NCI-H2171 treated with DMSO at 0.1 percent for 48 hours (cell line): Measurements from ENCODE around the gene ABCB11.
"Not testable (repeated sequence)": the region's sequence is repeated elsewhere in the genome, so short reads cannot be mapped to it uniquely, and the experiment has no call there.

Source experiments
- DNase-seq: peaks from one replicate; lab custom pipeline; 2025; lab: John Stamatoyannopoulos, UW

ABCB11 gene

GRCh38 chr2:168971261-168971660, 59.9 kb downstream of the ABCB11 start:
- DNase-seq, result no peak

DNA sequence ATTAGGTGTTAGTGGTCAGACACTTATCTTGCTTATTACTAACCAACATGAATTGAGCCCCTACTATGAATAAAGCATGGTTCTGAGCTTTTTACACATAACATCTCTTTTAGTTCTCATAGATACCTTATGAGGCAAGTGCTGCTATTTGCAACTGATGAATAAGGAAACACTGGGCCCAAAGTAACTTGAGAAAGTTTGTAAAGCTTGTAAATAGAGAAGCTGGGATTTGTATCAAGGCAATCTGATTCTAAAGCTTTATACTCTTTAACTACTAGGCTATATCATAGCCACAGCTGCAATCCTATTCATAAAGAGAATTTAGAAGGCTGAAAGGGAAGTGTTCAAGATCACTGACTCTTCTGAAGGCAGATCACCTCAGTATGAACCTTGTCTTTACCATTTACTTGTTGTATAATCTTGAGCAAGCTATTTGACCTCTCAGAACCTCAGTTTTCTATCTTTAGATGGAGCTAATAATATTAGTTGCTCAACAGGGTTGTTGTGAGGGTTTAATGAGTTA, 60.4 kb downstream of the ABCB11 start:
- DNase-seq, result no peak

DNA sequence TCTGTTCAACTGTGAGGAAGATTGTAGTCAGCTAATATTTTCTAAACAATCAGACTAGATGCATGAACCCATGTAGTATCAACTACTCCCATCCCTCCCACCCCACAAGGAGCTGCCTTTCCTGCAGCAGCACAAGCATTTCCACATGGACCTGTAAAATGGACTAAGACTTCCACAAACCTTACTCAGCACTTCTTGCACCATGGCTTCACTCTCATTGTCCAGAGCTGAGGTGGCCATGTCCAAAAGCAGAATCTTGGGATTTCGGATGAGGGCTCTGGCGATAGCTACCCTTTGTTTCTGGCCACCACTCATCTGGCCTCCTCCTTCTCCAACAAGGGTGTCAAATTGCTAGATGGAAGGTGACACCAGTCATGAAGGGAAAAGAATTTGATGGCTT, 61.3 kb downstream of the ABCB11 start:
- DNase-seq, result no peak

DNA sequence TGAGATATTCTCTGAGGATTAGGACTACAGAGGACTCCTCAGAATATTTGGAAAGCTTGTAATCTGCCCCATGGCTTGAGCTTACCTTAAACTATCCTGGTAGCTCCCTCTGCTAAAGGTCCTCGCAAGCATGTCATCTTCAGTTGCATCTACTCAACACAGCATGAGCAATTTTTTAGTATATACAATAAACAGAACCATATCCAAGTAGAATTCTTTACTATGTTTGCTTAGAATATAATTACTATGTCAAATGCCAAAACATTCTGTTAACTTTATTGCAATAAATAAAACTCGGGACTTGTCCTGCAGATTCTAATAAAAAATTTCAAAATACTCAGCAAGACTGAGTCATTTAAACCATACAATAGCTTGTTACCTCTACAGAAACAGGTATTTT, 62.8 kb downstream of the ABCB11 start:
- no peak for DNase-seq

DNA sequence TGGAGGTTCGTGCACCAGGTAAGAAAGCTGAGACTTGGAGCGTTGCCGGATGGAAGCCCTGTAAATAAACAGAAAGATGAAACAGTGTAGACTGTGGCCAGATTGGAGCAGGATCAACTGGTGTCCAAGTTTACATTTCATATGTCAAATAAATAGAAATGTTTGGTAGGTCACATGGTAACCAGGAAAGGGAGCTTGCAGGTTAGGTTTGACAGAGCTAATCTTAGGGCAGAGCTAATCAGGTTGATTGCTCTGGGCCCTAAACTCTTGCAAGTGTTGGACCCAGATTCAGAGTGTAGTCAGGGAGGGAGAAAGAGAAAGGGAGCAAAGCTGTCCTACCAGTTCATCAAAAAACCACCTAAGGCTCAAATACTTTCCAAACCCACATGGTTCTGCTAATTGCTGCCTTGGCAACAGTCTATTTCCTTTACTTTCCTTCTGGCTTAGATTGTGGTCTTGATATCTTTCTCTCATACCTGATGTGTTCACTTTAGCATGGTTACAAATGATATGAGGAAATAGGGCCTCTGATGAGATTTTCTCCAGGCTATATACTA, 66.8 kb downstream of the ABCB11 start:
- no peak for DNase-seq

DNA sequence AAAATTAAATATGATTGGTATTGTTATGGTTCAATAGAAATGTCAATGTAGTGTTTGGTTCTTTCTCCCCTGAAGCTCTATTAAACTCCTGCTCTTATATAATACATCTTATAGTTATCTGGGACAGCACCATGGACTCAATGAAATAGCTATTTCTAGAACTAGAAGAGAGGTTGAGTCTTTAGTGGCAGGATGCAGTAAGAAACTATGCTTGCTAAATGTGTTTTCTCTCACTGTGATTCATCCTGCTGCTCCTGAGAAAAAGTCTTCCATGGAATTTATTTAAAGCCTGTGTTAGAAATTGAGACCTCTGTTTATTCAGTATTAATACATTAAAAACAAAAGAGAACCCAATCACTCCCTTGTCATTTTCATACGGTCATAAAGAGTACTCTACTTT, 68.5 kb downstream of the ABCB11 start:
- no peak for DNase-seq

- DNase-seq, result peak; percentile 68
These were observed 69.5 kb downstream of the ABCB11 start for GRCh38 chr2:168961450-168962229.

- no peak for DNase-seq
These were observed 74.7 kb downstream of the ABCB11 start for GRCh38 chr2:168956392-168956791.

- DNase-seq, result no peak
These were observed 75.8 kb downstream of the ABCB11 start for GRCh38 chr2:168955321-168955720.

DNA sequence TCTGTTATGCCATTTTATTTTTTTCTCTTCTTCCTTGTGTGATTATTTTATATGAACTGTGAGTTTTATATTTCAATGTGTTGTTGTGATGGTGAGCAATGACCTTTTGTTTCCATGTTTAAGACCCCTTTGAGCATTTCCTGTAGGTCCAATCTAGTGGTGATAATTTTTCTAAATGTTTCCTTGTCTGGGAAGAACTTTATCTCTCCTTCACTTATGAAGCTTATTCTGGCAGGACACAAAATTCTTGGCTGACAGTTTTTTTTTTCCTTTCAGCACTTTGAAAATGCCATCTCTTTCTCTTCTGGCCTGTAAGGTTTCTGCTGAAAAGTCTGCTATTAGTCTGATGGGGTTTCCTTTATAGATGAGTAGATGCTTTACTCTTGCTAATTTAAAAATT, 76.9 kb downstream of the ABCB11 start:
- DNase-seq, result no peak

- DNase-seq, result no peak
These were observed 78.7 kb downstream of the ABCB11 start for GRCh38 chr2:168952424-168952823.

DNA sequence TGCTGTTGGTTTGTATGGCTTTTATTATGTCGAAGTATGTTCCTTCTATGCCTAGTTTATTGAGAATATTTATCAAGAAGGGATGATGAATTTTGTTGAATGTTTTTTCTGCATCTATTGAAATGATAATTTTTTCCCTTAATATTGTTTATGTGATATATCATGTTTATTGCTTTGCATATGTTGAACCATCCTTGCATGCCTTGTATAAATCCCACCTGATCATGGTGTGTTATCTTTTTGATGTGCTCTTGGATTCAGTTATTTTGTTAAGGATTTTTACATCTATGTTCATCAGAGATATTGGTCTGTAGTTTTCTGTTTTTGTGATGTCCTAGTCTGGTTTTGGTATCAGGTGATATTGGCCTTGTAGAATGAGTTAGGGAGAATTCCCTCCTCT, 79.3 kb downstream of the ABCB11 start:
- DNase-seq, result no peak

DNA sequence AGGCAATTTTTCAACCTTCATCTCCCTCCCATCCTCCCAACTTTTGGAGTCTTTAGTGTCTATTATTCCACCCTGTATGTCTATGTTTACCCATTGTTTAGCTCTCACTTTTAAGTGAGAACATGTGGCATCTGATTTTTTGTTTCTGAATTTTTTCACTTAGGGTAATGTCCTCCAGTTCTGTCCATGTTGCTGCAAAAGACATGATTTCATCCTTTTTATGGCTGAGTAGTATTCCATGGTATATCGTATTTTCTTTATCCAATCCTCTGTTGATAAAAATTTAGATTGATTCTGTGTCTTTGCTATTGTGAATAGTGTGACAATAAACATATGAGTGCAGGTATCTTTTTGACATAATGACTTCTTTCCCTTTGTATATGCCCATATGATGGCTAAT, 81.8 kb downstream of the ABCB11 start:
- DNase-seq, result no peak

- DNase-seq, result peak; percentile 21
These were observed 82.4 kb downstream of the ABCB11 start for GRCh38 chr2:168948621-168949212.

DNA sequence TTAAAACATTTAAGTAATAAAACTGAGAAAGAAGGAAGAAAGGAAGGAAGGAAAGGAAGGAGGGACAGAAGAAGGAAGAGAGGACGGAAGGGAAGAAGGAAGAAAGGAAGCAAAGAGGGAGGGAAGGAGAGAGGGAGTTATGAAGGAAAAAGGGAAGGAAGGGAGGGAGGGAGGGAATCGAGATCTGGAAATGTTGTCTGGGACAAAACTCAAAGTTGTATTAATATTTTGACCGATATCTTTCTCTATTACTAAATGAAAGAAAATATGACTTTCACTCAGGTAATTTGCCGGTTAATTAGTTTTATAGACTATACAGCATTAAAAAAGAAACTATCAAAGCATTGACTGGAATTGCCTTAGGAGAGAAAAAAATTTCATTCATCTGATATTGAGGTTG, 85.6 kb downstream of the ABCB11 start:
- no peak for DNase-seq

DNA sequence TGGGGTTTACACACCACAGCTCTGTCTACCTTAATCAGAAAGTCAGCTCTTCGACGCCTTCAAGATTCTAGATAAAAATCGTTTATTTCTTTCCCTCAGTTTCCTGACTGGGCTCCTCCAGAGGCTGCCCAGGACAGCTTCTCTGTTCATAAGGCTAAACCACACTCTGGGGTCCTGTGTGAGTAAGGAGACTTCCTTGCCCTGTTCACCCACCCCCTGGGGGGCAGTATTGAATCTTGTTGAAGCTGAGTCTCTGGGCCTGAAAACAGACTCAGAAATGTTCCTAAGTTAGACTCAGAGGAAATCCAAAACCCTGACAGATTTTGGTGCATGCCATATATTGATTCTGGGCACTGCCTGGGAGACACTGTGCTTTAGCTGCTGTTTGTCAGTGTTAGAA, 87.1 kb downstream of the ABCB11 start:
- no peak for DNase-seq

GRCh38 chr2:168941297-168941696, 89.8 kb downstream of the ABCB11 start:
- DNase-seq, result no peak

DNA sequence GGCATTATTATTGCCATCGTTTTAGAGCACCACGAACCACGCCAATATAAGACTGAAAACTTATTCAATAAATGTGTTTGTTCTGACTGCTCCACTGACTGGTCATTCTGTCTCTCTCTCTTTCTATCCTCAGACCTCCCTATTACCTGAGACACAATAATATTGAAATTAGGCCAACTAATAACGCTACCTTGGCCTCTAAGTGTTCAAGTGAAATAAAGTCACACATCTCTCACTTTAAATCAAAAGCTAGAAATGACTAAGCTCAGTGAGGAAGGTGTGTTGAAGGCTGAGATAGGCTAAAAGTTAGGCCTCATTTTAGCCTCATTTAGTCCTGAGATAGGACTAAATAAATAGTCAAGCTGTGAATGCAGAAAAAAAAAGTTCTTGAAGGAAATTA, 91.2 kb downstream of the ABCB11 start:
- no peak for DNase-seq

DNA sequence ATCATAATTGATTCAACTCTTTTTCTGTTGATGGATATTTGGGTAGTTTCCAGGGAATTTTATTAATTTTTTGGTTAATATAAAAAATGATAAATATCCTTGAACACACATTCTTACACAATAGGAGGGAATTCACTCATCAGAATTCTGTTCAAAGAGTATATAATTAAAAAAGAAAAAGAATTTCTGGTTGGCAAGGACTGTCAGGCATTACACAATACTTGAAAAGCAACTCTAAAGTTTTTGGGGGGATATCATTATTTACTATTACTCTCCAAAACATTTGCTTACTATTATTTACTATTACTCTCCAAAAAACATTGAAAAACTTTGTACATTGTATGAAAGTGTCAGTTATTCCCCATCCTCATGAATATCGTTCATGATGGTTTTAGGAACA, 92.1 kb downstream of the ABCB11 start:
- no peak for DNase-seq

- no peak for DNase-seq
These were observed 95.1 kb downstream of the ABCB11 start for GRCh38 chr2:168935810-168936581.

GRCh38 chr2:168934826-168935225, 96.3 kb downstream of the ABCB11 start:
- DNase-seq, result no peak

- not testable (repeated sequence) for DNase-seq
These were observed 99.0 kb downstream of the ABCB11 start for GRCh38 chr2:168932174-168932573.

DNA sequence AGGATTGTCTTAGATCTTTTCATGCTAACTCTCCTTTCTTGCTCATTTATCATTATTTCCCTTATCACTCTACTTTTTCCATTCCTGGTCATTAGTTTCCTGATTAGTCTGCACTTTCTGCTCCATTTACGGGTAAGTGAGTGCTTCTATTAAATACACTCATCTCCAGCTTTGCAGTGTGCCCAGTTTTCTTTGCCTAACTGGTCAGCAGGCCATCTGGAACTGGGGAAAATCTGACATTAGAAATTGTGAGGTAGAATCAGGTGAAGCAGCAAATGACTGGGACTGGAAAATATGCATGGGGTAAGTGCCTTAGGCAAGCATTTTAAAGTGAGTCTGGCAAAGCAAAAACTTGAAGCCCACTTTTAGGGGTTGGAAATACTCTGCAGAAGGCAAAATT, 100.9 kb downstream of the ABCB11 start:
- no peak for DNase-seq
